Muscle of leg (tissue), 11 donors: ENCODE results near the gene NELL2. TPM values are rescaled to one million over a fixed set of nuclear protein-coding genes. Genes with fewer than 3 reads are reported as not detected.
"Not testable (repeated sequence)": the region's sequence is repeated elsewhere in the genome, so short reads cannot be mapped to it uniquely, and the experiment has no call there.

Experiments used
- DNase-seq: peaks from one replicate; pipeline ENCODE4 v3.0.0; 2013
- H3K27ac ChIP-seq: one replicate; pipeline ENCODE4 v1.5.1; 2013; ENCODE audit warnings: mild to moderate bottlenecking, low read length, control low read depth
- H3K27me3 ChIP-seq: one replicate; pipeline ENCODE4 v1.6.1; 2013; ENCODE audit warnings: low read length; ENCODE audit not compliant: control insufficient read depth, insufficient read depth
- H3K36me3 ChIP-seq: one replicate; pipeline ENCODE4 v1.6.1; 2013; ENCODE audit warnings: low read length; ENCODE audit not compliant: control insufficient read depth, insufficient read depth
- H3K4me1 ChIP-seq: one replicate; pipeline ENCODE4 v1.6.1; 2013; ENCODE audit warnings: low read length; ENCODE audit not compliant: control insufficient read depth, insufficient read depth
- H3K4me3 ChIP-seq: one replicate; pipeline ENCODE4 v1.5.1; 2013; ENCODE audit warnings: low read length, control low read depth
- H3K9me3 ChIP-seq: replicated peaks from 2 replicates; pipeline ENCODE4 v1.6.1; 2013; ENCODE audit warnings: low read depth, low read length; ENCODE audit not compliant: control insufficient read depth
- WGBS: methylation state at CpG from one replicate; pipeline ENCODE4 v1.1.5; 2013; ENCODE audit warnings: missing lambda C conversion rate; ENCODE audit not compliant: insufficient coverage; 5-methylcytosine and 5-hydroxymethylcytosine counted together
- polyA plus RNA-seq, 8 donors: library from polyadenylated mRNA; unstranded; fragments of 120-200 nt; gene quantifications; one replicate each; pipeline versions ENCODE4 v1.2.1 to v1.2.3, GENCODE V29; 2013; ENCODE audit warnings: inconsistent platforms in 1 of 8, low replicate concordance in 1 of 8; ENCODE audit not compliant: insufficient read length in 8 of 8, insufficient read depth in 1 of 8
- total RNA-seq: library from RNA; stranded (reverse); fragments of 120-200 nt; gene quantifications from one replicate; pipeline ENCODE4 v1.2.4, GENCODE V29; 2013

The NELL2 gene
- total and polyA plus RNA-seq, 9 donors, result 0.57 to 5.7 (median 1.6) TPM

DNA sequence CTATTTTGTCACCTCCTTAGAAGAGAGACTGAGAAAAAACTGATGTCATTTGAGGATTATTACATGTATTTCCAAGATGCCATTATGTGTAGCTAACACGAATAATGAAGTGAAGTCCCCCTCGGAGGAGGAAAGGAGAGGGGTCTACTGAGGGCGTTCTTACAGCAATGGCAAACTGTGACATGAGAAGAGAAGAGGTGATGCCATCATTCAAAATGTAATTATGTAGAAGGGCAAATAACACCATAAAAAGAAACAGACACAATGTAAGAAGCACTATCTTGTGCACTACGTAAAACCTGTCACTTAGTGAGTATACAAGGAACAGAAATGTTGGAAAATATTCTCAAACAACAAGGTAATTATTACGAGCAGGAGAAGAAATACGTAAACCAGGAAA is 126.5 kb downstream of the NELL2 start:
- no peaks in the 10 kb centered on the region for H3K4me1 ChIP-seq
- H3K9me3 ChIP-seq, result no peaks in the 10 kb centered on the region
- no peak for DNase-seq
- no peaks in the 10 kb centered on the region for H3K36me3 ChIP-seq
- no peak overlapping the region for H3K4me3 ChIP-seq
- no peak overlapping the region for H3K27ac ChIP-seq
- no peaks in the 10 kb centered on the region for H3K27me3 ChIP-seq
- WGBS, result 20% methylated on average over 1 of the region's 6 CpGs

DNA sequence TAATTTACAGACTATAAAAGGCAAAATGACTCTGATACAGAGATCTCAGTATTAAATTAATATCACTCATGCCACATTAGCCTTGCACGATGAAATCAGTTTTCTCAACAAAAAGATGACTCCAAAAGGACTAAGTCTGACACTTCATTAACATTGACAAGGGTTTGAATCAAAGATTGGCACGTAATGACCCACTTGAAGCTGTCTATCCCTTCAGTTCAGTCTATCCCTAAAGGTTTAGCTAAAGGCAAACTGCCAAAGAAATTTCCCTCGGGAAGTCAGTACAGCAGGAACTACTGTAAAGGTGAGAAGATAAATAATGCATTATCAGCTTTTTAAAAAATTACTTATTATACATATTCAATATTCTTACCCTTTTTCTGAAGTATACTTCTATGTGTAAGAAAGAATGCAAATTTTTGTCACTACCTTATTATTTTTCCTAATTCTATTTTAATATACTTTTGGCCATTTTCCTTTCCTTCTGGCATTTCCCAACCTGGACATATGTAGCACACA is 127.1 kb downstream of the NELL2 start:
- no peaks in the 10 kb centered on the region for H3K36me3 ChIP-seq
- no peaks in the 10 kb centered on the region for H3K27me3 ChIP-seq
- no peak for DNase-seq
- no peaks in the 10 kb centered on the region for H3K4me1 ChIP-seq
- no CpG with 5 or more reads among the region's 3 CpGs for WGBS
- no peak overlapping the region for H3K4me3 ChIP-seq
- no peaks in the 10 kb centered on the region for H3K9me3 ChIP-seq
- no peak overlapping the region for H3K27ac ChIP-seq

DNA sequence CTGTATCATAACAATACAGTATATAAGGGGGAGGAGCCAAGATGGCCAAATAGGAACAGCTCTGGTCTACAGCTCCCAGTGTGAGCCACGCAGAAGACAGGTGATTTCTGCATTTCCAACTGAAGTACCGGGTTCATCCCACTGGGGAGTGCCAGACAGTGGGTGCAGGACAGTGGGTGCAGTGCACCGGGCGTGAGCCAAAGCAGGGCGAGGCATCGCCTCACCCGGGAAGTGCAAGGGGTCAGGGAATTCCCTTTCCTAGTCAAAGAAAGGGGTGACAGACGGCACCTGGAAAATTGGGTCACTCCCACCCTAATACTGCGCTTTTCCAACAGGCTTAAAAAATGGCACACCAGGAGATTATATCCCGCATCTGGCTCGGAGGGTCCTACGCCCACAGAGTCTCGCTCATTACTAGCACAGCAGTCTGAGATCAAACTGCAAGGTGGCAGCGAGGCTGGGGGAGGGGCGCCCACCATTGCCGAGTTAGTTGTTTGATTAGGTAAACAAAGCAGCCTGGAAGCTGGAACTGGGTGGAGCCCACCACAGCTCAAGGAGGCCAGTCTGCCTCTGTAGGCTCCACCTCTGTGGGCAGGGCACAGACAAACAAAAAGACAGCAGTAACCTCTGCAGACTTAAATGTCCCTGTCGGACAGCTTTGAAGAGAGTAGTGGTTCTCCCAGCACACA is 134.7 kb downstream of the NELL2 start:
- H3K27ac ChIP-seq, H3K4me3 ChIP-seq, H3K9me3 ChIP-seq, DNase-seq, H3K4me1 ChIP-seq, H3K36me3 ChIP-seq, H3K27me3 ChIP-seq: not testable (repeated sequence)
- WGBS, result 97% methylated on average over 10 of the region's 17 CpGs

DNA sequence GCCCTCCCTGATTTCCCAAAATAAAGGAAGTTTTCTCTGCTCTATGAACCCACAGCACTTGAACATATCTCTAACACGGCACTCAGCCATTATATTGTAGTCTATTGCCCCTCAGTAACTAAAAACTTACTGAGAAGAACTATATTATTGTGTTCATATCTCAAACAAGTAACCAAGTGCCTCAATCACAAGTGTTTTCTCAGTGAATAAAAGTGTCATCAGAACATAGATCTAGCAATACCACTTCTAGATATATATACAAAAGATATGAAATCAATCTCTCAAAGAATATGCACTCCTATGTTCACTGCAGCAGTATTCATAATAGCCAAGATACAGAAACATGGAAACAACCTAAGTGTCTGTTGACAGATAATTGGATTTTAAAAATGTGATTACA is 138.1 kb downstream of the NELL2 start:
- WGBS, result no CpG with 5 or more reads among the region's 1 CpG
- H3K27me3 ChIP-seq, result no peaks in the 10 kb centered on the region
- H3K4me1 ChIP-seq, result no peaks in the 10 kb centered on the region
- H3K9me3 ChIP-seq, result peaks cover 2% of the 10 kb centered on the region
- DNase-seq, result no peak
- H3K4me3 ChIP-seq, result no peak overlapping the region
- H3K27ac ChIP-seq, result no peak overlapping the region
- H3K36me3 ChIP-seq, result no peaks in the 10 kb centered on the region

DNA sequence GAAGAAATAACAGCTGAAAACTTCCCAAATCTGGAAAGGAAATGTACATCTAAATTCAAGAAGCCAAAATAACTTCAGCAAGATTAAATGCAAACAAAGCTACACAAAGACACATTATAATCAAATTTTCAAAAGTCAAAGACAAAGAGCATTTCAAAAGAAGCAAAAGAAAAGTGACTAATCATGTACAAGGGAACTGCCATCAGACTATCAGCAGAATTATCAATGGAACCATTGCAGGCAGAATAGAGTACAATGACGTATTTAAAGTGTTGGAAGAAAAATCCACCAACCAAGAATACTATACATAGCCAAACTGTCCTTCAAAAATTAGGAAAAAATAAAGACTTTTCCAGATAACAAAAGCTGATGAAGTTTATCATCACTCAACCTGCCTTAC is 147.5 kb downstream of the NELL2 start:
- no peaks in the 10 kb centered on the region for H3K36me3 ChIP-seq
- WGBS, result no CpG with 5 or more reads among the region's 1 CpG
- no peaks in the 10 kb centered on the region for H3K27me3 ChIP-seq
- H3K27ac ChIP-seq, result no peak overlapping the region
- no peak overlapping the region for H3K4me3 ChIP-seq
- DNase-seq, result no peak
- no peaks in the 10 kb centered on the region for H3K4me1 ChIP-seq
- H3K9me3 ChIP-seq, result peaks cover 3% of the 10 kb centered on the region

DNA sequence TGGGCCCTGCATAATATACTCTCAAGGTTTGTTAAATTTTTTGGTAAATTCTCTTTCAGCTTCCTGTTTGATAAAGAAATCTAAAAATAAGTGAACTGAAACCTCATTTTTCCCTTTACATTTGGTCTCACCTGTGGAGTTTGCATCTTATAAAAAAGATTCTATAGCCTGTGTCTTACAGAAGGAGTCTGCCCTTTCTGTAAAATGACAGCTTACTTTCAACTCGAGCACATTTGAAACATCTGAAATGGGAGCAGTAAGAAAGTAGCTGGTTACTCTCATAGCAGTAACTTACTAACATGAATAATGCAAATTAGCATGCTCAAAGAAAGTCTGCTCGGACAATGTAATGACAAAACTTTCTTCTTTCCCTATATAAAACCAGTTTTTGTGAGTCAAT is 155.8 kb downstream of the NELL2 start:
- no peak for DNase-seq
- H3K9me3 ChIP-seq, result no peaks in the 10 kb centered on the region
- no CpG with 5 or more reads among the region's 2 CpGs for WGBS
- H3K4me3 ChIP-seq, result no peak overlapping the region
- H3K36me3 ChIP-seq, result no peaks in the 10 kb centered on the region
- no peak overlapping the region for H3K27ac ChIP-seq
- H3K27me3 ChIP-seq, result no peaks in the 10 kb centered on the region
- H3K4me1 ChIP-seq, result no peaks in the 10 kb centered on the region

DNA sequence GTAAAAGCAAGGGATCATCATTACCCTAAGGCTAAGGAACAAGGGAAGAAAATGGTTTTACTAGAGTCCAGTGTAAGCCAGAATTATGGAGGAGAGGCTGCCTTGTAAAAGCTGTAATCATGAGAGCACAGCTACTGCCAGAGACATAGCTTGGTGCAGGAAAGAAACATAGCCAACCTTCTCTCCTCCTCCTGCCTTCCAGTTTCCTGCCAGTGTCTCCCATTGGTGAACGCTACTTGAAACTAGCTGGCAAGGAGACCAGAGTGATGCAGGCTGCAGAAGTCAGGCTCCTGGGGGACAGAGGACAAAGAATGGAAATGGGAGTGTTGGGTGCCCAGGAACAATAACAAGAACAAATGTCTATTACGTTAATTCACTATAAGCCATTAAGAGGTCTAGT is 158.5 kb downstream of the NELL2 start:
- no CpG with 5 or more reads among the region's 2 CpGs for WGBS

DNA sequence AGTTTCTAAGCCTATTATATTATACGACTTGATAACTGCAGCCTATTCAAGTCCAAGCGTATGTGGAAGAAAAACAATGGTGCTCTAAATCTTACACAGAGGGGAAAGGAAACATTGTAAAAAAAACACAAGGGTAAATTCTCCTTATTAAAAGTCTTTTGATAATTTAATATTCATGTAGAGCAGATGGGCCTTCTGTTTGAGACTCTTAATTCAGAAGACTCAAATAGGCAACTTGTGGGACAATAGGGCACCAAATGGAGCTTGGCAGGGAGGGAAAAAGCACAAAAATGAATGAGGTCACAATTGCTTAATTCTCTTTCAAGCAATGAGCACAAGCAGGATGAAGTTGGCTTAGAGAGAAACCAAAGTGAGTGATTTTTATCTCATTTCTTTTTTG is 159.4 kb downstream of the NELL2 start:
- no peak overlapping the region for H3K4me3 ChIP-seq
- H3K27me3 ChIP-seq, result no peaks in the 10 kb centered on the region
- no peak overlapping the region for H3K27ac ChIP-seq
- WGBS, result no CpG with 5 or more reads among the region's 2 CpGs
- no peaks in the 10 kb centered on the region for H3K36me3 ChIP-seq
- no peak for DNase-seq
- no peaks in the 10 kb centered on the region for H3K4me1 ChIP-seq
- H3K9me3 ChIP-seq, result no peaks in the 10 kb centered on the region

More for the DNA sequence above, 158.5 kb downstream of the NELL2 start:
- no peaks in the 10 kb centered on the region for H3K27me3 ChIP-seq
- no peak overlapping the region for H3K27ac ChIP-seq
- DNase-seq, result no peak
- no peaks in the 10 kb centered on the region for H3K9me3 ChIP-seq
- H3K4me1 ChIP-seq, result no peaks in the 10 kb centered on the region
- no peak overlapping the region for H3K4me3 ChIP-seq
- no peaks in the 10 kb centered on the region for H3K36me3 ChIP-seq

DNA sequence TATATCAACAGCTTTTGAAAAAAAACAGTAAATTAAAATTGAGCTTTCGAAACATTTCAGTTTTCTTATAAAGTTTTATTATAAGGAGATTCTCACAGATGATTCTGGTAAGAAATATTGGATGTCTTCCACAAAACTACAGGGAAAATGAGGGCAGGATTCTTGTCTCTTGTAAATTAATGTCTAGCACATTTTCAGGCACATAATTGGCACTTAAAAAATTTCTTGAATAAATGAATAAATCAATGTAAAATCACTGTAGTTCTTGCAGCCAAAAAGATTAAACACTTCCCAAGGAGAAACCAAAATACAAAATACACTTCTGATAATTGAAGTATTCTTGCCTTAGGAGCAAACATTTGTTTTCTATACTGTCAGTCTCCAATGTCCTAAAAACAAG is 164.4 kb downstream of the NELL2 start:
- Histone ChIP-seq H3K27me3 (no peaks in the 10 kb centered on the region), H3K36me3 (no peaks in the 10 kb centered on the region), H3K4me3 (no peak overlapping the region), H3K4me1 (no peaks in the 10 kb centered on the region), H3K27ac (no peak overlapping the region), H3K9me3 (no peaks in the 10 kb centered on the region)
- no CpG with 5 or more reads among the region's 1 CpG for WGBS
- DNase-seq, result no peak

DNA sequence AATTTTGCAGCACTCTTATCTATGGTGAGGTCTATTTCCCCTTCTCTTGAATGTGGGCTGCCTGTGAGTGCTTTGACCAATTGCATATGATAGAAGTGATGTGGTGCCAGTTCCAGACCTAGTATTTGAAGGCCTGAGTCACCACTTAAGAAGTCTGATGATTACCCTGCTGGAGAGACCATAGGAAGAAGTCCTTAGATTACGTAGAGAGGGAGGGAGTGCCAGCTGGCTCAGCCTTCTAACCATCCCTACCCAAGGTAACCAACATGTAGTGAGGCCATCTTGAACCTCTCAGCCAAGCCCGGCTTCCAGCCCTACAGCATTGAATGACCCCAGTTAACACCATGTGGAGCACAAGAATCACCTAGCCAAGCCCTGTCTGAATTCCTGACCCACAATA is 166.9 kb downstream of the NELL2 start:
- Histone ChIP-seq H3K27me3 (no peaks in the 10 kb centered on the region), H3K27ac (no peak overlapping the region), H3K9me3 (no peaks in the 10 kb centered on the region), H3K36me3 (no peaks in the 10 kb centered on the region), H3K4me1 (no peaks in the 10 kb centered on the region), H3K4me3 (no peak overlapping the region)
- WGBS, result 86% methylated on average over 1 of the region's 2 CpGs
- no peak for DNase-seq

DNA sequence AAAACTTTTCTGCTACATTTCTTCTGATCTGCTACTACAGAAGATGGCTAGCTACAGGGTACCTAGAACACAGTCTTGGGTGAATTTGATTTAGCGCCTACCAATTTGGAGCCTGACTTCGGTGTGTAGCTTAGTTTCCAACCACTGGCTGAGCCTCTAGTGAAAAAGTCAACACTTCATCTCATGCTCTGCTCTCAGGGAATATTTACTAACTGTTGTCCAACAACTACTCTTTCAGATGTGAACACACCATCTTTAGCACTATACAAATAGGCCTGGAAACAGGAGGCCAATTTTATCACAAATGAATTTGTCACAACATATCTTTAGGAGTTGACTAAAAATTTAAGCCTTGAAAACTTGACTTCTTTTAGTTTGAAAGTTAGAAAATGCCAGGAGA is 167.9 kb downstream of the NELL2 start:
- no peaks in the 10 kb centered on the region for H3K27me3 ChIP-seq
- H3K4me1 ChIP-seq, result no peaks in the 10 kb centered on the region
- no peak overlapping the region for H3K27ac ChIP-seq
- no peak overlapping the region for H3K4me3 ChIP-seq
- no peaks in the 10 kb centered on the region for H3K36me3 ChIP-seq
- no peak for DNase-seq
- no peaks in the 10 kb centered on the region for H3K9me3 ChIP-seq
- 100% methylated on average over 1 of the region's 2 CpGs for WGBS
